DMS53 treated with DMSO at 0.1 percent for 48 hours (cell line): ENCODE results near the gene RILPL2.
"Not testable (repeated sequence)": the region's sequence is repeated elsewhere in the genome, so short reads cannot be mapped to it uniquely, and the experiment has no call there.

Experiments used
- DNase-seq: peaks from one replicate; lab custom pipeline; 2025; ENCODE audit not compliant: unreplicated experiment; lab: John Stamatoyannopoulos, UW

Gene RILPL2

GRCh38 chr12:123384994-123385376 lies 51.5 kb downstream of the RILPL2 start:
- no peak for DNase-seq

GRCh38 chr12:123384318-123384993 lies 52.0 kb downstream of the RILPL2 start:
- DNase-seq, result no peak

GRCh38 chr12:123382684-123383083 lies 53.8 kb downstream of the RILPL2 start:
- DNase-seq, result no peak

- DNase-seq, result no peak
These were observed 57.1 kb downstream of the RILPL2 start for GRCh38 chr12:123379391-123379790.

- DNase-seq, result not testable (repeated sequence)
These were observed 64.1 kb downstream of the RILPL2 start for GRCh38 chr12:123372415-123372814.

GRCh38 chr12:123371667-123372368 lies 64.7 kb downstream of the RILPL2 start:
- DNase-seq, result not testable (repeated sequence)

GRCh38 chr12:123369229-123369628 lies 67.3 kb downstream of the RILPL2 start:
- no peak for DNase-seq

- DNase-seq, result not testable (repeated sequence)
These were observed 68.1 kb downstream of the RILPL2 start for GRCh38 chr12:123368431-123368830.

GRCh38 chr12:123367511-123367910 lies 69.0 kb downstream of the RILPL2 start:
- DNase-seq, result no peak
